ENCODE data around the gene KRT13. TPM values are rescaled to one million over a fixed set of nuclear protein-coding genes. Genes with fewer than 3 reads are reported as not detected.
A peak's percentile ranks its signal among the peaks of the same experiment; 100 is the strongest.

Gene KRT13
- total and polyA plus RNA-seq, 9 of the 15 experiments (the other 6 are each of a cell fraction or from before 2014, with no cell fraction given), result 0.11 to 1.1 (median 0.24) TPM; not detected in 3

DNA sequence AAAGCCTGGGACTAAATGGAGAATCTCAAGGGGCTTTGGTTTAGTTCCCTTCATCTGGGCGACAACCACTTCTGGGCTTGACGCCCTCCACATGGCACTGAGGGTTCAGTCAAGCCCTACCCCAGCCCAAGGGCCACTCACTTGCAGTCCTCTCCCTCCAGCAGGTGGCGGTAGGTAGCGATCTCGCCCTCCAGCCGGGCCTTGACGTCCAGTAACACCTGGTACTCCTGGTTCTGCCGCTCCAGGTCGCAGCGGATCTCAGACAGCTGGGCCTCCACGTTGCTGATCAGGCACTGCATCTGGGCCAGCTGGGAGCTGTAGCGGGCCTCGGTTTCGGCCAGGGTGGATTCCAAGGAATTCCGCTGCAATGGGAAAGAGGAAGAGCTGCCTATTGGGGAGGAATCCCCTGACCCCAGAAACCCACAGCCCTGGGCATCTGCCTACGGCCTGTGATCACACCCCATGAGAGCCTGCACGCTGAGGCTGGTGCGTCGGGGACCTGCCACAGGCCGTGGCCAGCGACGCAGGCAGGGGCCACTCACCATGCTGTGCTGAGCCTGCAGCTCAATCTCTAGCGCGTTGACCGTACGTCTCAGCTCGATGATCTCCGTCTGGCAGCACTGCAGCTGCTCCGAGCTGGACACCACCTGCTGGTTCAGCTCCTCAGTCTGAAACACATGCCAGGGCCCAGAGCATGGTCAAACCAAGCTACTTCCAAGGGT, 18.4 kb downstream of the KRT13 start (continued):
- TF ChIP-seq, protein P1, sequence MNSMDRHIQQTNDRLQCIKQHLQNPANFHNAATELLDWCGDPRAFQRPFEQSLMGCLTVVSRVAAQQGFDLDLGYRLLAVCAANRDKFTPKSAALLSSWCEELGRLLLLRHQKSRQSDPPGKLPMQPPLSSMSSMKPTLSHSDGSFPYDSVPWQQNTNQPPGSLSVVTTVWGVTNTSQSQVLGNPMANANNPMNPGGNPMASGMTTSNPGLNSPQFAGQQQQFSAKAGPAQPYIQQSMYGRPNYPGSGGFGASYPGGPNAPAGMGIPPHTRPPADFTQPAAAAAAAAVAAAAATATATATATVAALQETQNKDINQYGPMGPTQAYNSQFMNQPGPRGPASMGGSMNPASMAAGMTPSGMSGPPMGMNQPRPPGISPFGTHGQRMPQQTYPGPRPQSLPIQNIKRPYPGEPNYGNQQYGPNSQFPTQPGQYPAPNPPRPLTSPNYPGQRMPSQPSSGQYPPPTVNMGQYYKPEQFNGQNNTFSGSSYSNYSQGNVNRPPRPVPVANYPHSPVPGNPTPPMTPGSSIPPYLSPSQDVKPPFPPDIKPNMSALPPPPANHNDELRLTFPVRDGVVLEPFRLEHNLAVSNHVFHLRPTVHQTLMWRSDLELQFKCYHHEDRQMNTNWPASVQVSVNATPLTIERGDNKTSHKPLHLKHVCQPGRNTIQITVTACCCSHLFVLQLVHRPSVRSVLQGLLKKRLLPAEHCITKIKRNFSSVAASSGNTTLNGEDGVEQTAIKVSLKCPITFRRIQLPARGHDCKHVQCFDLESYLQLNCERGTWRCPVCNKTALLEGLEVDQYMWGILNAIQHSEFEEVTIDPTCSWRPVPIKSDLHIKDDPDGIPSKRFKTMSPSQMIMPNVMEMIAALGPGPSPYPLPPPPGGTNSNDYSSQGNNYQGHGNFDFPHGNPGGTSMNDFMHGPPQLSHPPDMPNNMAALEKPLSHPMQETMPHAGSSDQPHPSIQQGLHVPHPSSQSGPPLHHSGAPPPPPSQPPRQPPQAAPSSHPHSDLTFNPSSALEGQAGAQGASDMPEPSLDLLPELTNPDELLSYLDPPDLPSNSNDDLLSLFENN (IDR thresholded peaks at IDR 0.05; ENCODE audit: low read depth in 2 of 2, low read length in 2 of 2), result no peak

DNA sequence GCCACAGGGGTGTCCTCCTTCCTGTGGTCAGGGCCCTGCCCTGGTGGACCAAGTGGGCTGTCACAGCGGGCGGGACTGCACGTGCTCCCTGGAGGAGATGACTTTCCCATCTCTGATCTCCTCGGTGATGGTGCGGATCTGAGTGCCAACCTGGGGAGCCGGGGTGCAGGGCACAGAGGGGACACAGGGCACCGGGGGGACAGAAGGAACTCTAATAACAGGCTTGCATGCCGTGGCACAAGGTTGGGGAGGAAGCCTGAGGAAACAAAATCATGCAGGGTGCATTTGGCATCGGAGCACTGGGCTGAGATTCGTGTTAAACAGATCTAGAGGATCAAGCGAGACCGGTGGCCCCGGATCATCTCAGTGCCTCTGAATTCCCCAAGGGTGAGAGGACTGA, 19.1 kb downstream of the KRT13 start:
- intact Hi-C loops (cut with micrococcal nuclease) (loop anchor here (1.0 to 10.0 kb wide), 2 partner anchors 63 to 178 kb away; no protein-coding TSS in a partner anchor), in situ Hi-C loops (cut with MboI) (loop anchor here (5.0 kb wide), 1 partner anchor 61 kb away; no protein-coding TSS in a partner anchor)
- CTCF ChIA-PET (ENCODE audit: low intra/inter-chr PET ratio), result interaction anchor here (0.6 to 2.9 kb wide), 3 partner anchors 11 to 176 kb away, joined by 4 to 14 read pairs (median 6); no protein-coding TSS in a partner anchor
- no peaks in the 10 kb centered on the region for H3K79me2 ChIP-seq (ENCODE audit: control insufficient read depth, insufficient read depth, low read length)
- no peak overlapping the region for H3K4me3 ChIP-seq
- H3K27me3 ChIP-seq (ENCODE audit: control insufficient read depth in 2 of 2, insufficient read depth in 2 of 2, low read length in 2 of 2), result peaks cover 11 to 40% of the 10 kb centered on the region in 2 experiments; a peak in 3 of 5 replicates
- 38% methylated on average over 13 of the region's 13 CpGs for WGBS (ENCODE audit: insufficient coverage, low coverage, missing lambda C conversion rate)
- H3K9ac ChIP-seq (ENCODE audit: insufficient read depth in 1 of 2, low read depth in 2 of 2, low read length in 2 of 2), result no peak overlapping the region
- BruUV-seq (replicated peaks), result no TSS peak
- POLR2A ChIA-PET, result interaction anchor here (0.6 to 1.0 kb wide), 2 partner anchors 31 to 34 kb away, joined by 3 to 4 read pairs; no protein-coding TSS in a partner anchor
- H3K36me3 ChIP-seq (ENCODE audit: control insufficient read depth, insufficient read depth, low read length), result no peaks in the 10 kb centered on the region
- DNase-seq (ENCODE audit: extremely low read depth in 1 of 4, low spot score in 3 of 4), result no peak
- no peaks in the 10 kb centered on the region for H3K9me3 ChIP-seq (replicated peaks; ENCODE audit: control insufficient read depth, insufficient read depth, low read depth, low read length)
- no peaks in the 10 kb centered on the region for H3K9me1 ChIP-seq (ENCODE audit: control insufficient read depth, insufficient read depth, low read length)
- H2AFZ ChIP-seq (ENCODE audit: low read depth, low read length), result peak overlapping the region; percentile 60
- peaks cover 12% of the 10 kb centered on the region for H4K20me1 ChIP-seq (replicated peaks; ENCODE audit: control insufficient read depth, insufficient read depth, low read length)
- no peak for FAIRE-seq
- H3K4me2 ChIP-seq (ENCODE audit: insufficient read depth, low read length), result no peak overlapping the region
- peaks cover 9 to 22% of the 10 kb centered on the region in 2 experiments; a peak in 4 of 5 replicates for H3K4me1 ChIP-seq (replicated peaks in 1 of 2; ENCODE audit: control insufficient read depth in 2 of 2, insufficient read depth in 2 of 2, low read length in 2 of 2)
- no peak overlapping the region for H3K27ac ChIP-seq (ENCODE audit: extremely low read depth, low read depth, low read length)
- ATAC-seq, result no peak
- TF ChIP-seq HDGF (IDR thresholded peaks at IDR 0.05) (no peak), RBM22 (IDR thresholded peaks at IDR 0.05; ENCODE audit: low read depth, low read length, poor library complexity, severe bottlenecking) (no peak), NFRKB (IDR thresholded peaks at IDR 0.05; ENCODE audit: low read depth) (no peak), BMI1 (IDR thresholded peaks at IDR 0.05; ENCODE audit: low read length) (no peak), CCNT2 (IDR thresholded peaks at IDR 0.05; ENCODE audit: borderline replicate concordance, extremely low read depth, insufficient read length, low read depth, low read length) (no peak), NCOA4 (IDR thresholded peaks at IDR 0.05; ENCODE audit: partially characterized antibody) (no peak), ZNF41 (CRISPR knock-in tag; conservative IDR thresholded peaks at IDR 0.05) (no peak), FIP1L1 (IDR thresholded peaks at IDR 0.05; ENCODE audit: low read depth, low read length, poor library complexity, severe bottlenecking) (no peak)
- TF ChIP-seq, protein P2, sequence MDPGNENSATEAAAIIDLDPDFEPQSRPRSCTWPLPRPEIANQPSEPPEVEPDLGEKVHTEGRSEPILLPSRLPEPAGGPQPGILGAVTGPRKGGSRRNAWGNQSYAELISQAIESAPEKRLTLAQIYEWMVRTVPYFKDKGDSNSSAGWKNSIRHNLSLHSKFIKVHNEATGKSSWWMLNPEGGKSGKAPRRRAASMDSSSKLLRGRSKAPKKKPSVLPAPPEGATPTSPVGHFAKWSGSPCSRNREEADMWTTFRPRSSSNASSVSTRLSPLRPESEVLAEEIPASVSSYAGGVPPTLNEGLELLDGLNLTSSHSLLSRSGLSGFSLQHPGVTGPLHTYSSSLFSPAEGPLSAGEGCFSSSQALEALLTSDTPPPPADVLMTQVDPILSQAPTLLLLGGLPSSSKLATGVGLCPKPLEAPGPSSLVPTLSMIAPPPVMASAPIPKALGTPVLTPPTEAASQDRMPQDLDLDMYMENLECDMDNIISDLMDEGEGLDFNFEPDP (CRISPR knock-in tag; IDR thresholded peaks at IDR 0.05), result no peak
- TF ChIP-seq, protein P3, sequence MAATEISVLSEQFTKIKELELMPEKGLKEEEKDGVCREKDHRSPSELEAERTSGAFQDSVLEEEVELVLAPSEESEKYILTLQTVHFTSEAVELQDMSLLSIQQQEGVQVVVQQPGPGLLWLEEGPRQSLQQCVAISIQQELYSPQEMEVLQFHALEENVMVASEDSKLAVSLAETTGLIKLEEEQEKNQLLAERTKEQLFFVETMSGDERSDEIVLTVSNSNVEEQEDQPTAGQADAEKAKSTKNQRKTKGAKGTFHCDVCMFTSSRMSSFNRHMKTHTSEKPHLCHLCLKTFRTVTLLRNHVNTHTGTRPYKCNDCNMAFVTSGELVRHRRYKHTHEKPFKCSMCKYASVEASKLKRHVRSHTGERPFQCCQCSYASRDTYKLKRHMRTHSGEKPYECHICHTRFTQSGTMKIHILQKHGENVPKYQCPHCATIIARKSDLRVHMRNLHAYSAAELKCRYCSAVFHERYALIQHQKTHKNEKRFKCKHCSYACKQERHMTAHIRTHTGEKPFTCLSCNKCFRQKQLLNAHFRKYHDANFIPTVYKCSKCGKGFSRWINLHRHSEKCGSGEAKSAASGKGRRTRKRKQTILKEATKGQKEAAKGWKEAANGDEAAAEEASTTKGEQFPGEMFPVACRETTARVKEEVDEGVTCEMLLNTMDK (IDR thresholded peaks at IDR 0.05; ENCODE audit: borderline replicate concordance, insufficient read depth, low read depth, low read length, poor library complexity, severe bottlenecking), result no peak
